DND-41 (cell line): Measurements from ENCODE around the gene PHC2.

ENCODE experiments used
- ATAC-seq: fragments of 200-7000 bp; cut with Tn5 transposase; 3 replicates; pipeline ENCODE4 v1.9.1; 2021; ENCODE audit warnings: low read depth; ENCODE audit not compliant: insufficient read depth
- DNase-seq: peaks from one replicate; pipeline ENCODE4 v3.0.0-alpha.2; 2020
- H2AFZ ChIP-seq: 2 replicates; pipeline ENCODE4 v1.6.0; 2012; ENCODE audit warnings: low read depth, low read length
- H3K27ac ChIP-seq: 2 replicates; pipeline ENCODE4 v1.5.1; 2012; ENCODE audit warnings: low read length, inconsistent platforms
- H3K27me3 ChIP-seq: fragments of 200-600 bp; sonication (generic); 2 replicates; pipeline ENCODE4 v1.6.0; 2012; ENCODE audit warnings: low read length, mild to moderate bottlenecking, inconsistent platforms; ENCODE audit not compliant: insufficient read depth, poor library complexity
- H3K36me3 ChIP-seq: 2 replicates; pipeline ENCODE4 v1.5.1; 2012; ENCODE audit warnings: low read length, inconsistent platforms; ENCODE audit not compliant: insufficient read depth
- H3K4me1 ChIP-seq: 2 replicates; pipeline ENCODE4 v1.5.1; 2012; ENCODE audit warnings: mild to moderate bottlenecking, low read length; ENCODE audit not compliant: insufficient read depth
- H3K4me2 ChIP-seq: 2 replicates; pipeline ENCODE4 v1.6.0; 2012; ENCODE audit warnings: mild to moderate bottlenecking, moderate library complexity, low read length, inconsistent platforms; ENCODE audit not compliant: insufficient read depth
- H3K4me3 ChIP-seq, 2 experiments: fragments of 200-600 bp in 1 of 2; shearing (Covaris generic) in 1 of 2; 2 replicates each; pipeline ENCODE4 v1.5.1; 2012 to 2016; ENCODE audit warnings: inconsistent platforms in 2 of 2, low read length in 2 of 2, mild to moderate bottlenecking in 2 of 2, low read depth in 1 of 2, moderate library complexity in 1 of 2
- H3K79me2 ChIP-seq: 2 replicates; pipeline ENCODE4 v1.6.0; 2012; ENCODE audit warnings: low read length, inconsistent platforms; ENCODE audit not compliant: insufficient read depth
- H3K9ac ChIP-seq: 2 replicates; pipeline ENCODE4 v1.6.0; 2012; ENCODE audit warnings: low read depth, mild to moderate bottlenecking, inconsistent platforms, low read length, moderate library complexity
- H3K9me3 ChIP-seq: 2 replicates; pipeline ENCODE4 v1.5.1; 2012; ENCODE audit warnings: low read length, moderate library complexity, mild to moderate bottlenecking, inconsistent platforms; ENCODE audit not compliant: insufficient read depth, severe bottlenecking
- H4K20me1 ChIP-seq: 2 replicates; pipeline ENCODE4 v1.6.0; 2012; ENCODE audit warnings: low read length; ENCODE audit not compliant: insufficient read depth
- EZH2 ChIP-seq: IDR thresholded peaks from 3 replicates; pipeline ENCODE4 v1.6.1; 2012; ENCODE audit warnings: borderline replicate concordance, low read depth, mild to moderate bottlenecking, moderate library complexity, low read length, inconsistent platforms; ENCODE audit not compliant: severe bottlenecking
- TF ChIP-seq, protein P1 (sequence below): IDR thresholded peaks from 2 replicates; pipeline ENCODE4 v1.5.1; 2012; ENCODE audit warnings: borderline replicate concordance, low read length, moderate library complexity, mild to moderate bottlenecking; ENCODE audit not compliant: poor library complexity, severe bottlenecking; ENCODE audit errors: extremely low read depth

Gene PHC2

GRCh38 chr1:33460947-33461629 lies 30.2 kb upstream of the PHC2 start:
- H3K27me3 ChIP-seq, result peaks cover 13% of the 10 kb centered on the region
- no peak overlapping the region for H3K4me2 ChIP-seq
- no peak overlapping the region for H3K9ac ChIP-seq
- no peaks in the 10 kb centered on the region for H3K79me2 ChIP-seq
- no peak for TF ChIP-seq EZH2
- TF ChIP-seq, protein P1, sequence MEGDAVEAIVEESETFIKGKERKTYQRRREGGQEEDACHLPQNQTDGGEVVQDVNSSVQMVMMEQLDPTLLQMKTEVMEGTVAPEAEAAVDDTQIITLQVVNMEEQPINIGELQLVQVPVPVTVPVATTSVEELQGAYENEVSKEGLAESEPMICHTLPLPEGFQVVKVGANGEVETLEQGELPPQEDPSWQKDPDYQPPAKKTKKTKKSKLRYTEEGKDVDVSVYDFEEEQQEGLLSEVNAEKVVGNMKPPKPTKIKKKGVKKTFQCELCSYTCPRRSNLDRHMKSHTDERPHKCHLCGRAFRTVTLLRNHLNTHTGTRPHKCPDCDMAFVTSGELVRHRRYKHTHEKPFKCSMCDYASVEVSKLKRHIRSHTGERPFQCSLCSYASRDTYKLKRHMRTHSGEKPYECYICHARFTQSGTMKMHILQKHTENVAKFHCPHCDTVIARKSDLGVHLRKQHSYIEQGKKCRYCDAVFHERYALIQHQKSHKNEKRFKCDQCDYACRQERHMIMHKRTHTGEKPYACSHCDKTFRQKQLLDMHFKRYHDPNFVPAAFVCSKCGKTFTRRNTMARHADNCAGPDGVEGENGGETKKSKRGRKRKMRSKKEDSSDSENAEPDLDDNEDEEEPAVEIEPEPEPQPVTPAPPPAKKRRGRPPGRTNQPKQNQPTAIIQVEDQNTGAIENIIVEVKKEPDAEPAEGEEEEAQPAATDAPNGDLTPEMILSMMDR, result no peak
- H4K20me1 ChIP-seq, result no peaks in the 10 kb centered on the region
- DNase-seq (no peak), ATAC-seq (no peak)
- no peak overlapping the region for H3K27ac ChIP-seq
- no peaks in the 10 kb centered on the region for H3K4me1 ChIP-seq
- no peak overlapping the region for H3K4me3 ChIP-seq
- H3K36me3 ChIP-seq, result no peaks in the 10 kb centered on the region
- no peak overlapping the region for H2AFZ ChIP-seq
- no peaks in the 10 kb centered on the region for H3K9me3 ChIP-seq

- DNase-seq, result no peak
- Histone ChIP-seq H3K4me1 (no peaks in the 10 kb centered on the region), H3K4me2 (no peak overlapping the region), H3K9ac (no peak overlapping the region), H3K4me3 (no peak overlapping the region), H3K27me3 (peaks cover 12% of the 10 kb centered on the region), H3K36me3 (no peaks in the 10 kb centered on the region), H3K79me2 (no peaks in the 10 kb centered on the region), H2AFZ (no peak overlapping the region), H3K9me3 (no peaks in the 10 kb centered on the region), H3K27ac (no peak overlapping the region), H4K20me1 (no peaks in the 10 kb centered on the region)
- ATAC-seq, result no peak
- TF ChIP-seq, protein P1, result no peak
- TF ChIP-seq EZH2, result no peak
Measured at GRCh38 chr1:33460144-33460543, 29.2 kb upstream of the PHC2 start.

DNA sequence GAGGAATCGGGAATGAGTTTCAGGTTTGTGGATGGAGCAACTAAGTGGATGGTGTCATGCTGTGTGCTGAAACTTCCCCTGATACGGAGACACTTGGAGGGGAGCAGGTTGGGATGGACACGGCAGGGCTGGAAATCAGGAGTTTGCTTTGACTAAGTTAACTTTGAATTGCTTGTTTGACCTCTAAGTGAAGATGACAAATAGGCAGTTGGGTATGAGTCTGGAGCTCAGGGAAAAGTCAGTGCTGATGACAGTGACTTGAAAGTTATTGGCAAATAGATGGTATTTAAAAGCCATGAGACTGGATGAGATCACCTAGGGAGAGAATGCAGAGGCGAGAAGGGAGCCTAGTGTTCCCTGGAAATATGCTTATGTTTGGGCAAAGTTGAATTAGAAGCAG lies 28.8 kb upstream of the PHC2 start:
- H3K27me3 ChIP-seq, result peaks cover 9% of the 10 kb centered on the region
- no peak for DNase-seq
- no peak overlapping the region for H3K4me2 ChIP-seq
- no peak for ATAC-seq
- no peaks in the 10 kb centered on the region for H3K4me1 ChIP-seq
- TF ChIP-seq, protein P1, result no peak
- no peak for TF ChIP-seq EZH2
- no peak overlapping the region for H3K9ac ChIP-seq
- no peak overlapping the region for H3K4me3 ChIP-seq
- no peaks in the 10 kb centered on the region for H3K79me2 ChIP-seq
- peaks cover 2% of the 10 kb centered on the region; the same call in 1 of the 2 replicates for H4K20me1 ChIP-seq
- no peak overlapping the region for H3K27ac ChIP-seq
- H3K9me3 ChIP-seq, result no peaks in the 10 kb centered on the region
- no peak overlapping the region for H2AFZ ChIP-seq
- no peaks in the 10 kb centered on the region for H3K36me3 ChIP-seq

GRCh38 chr1:33456502-33456886 lies 25.6 kb upstream of the PHC2 start:
- Histone ChIP-seq H4K20me1 (peaks cover 3% of the 10 kb centered on the region; the same call in 1 of the 2 replicates), H3K36me3 (no peaks in the 10 kb centered on the region), H3K4me3 (no peak overlapping the region), H3K79me2 (no peaks in the 10 kb centered on the region), H3K27ac (no peak overlapping the region), H3K4me2 (no peak overlapping the region), H2AFZ (no peak overlapping the region), H3K9ac (no peak overlapping the region), H3K4me1 (no peaks in the 10 kb centered on the region), H3K9me3 (no peaks in the 10 kb centered on the region), H3K27me3 (peaks cover 6% of the 10 kb centered on the region)
- no peak for TF ChIP-seq EZH2
- TF ChIP-seq, protein P1, result no peak
- DNase-seq (no peak), ATAC-seq (no peak)
